Stimulated activated CD4-positive, alpha-beta T cell treated with anti-CD3 and anti-CD28 coated beads, Interleukin-1b, Interleukin-23, amount 100 ng/mL, for 48 hours (primary cell): ENCODE measurements around the gene ENDOG.
"Not testable (repeated sequence)": the region's sequence is repeated elsewhere in the genome, so short reads cannot be mapped to it uniquely, and the experiment has no call there.

Experiments used
- DNase-seq: peaks from one replicate; pipeline ENCODE4 v3.0.0-alpha.2; 2020

The ENDOG gene

GRCh38 chr9:128829477-128830251, 11.4 kb downstream of the ENDOG start, which contains the start of gene SPOUT1:
TSS of gene SPOUT1 (minus strand) at chr9:128829794. CDS start at chr9:128829780, 14 bp downstream.
- DNase-seq, result peak; percentile 93

DNA sequence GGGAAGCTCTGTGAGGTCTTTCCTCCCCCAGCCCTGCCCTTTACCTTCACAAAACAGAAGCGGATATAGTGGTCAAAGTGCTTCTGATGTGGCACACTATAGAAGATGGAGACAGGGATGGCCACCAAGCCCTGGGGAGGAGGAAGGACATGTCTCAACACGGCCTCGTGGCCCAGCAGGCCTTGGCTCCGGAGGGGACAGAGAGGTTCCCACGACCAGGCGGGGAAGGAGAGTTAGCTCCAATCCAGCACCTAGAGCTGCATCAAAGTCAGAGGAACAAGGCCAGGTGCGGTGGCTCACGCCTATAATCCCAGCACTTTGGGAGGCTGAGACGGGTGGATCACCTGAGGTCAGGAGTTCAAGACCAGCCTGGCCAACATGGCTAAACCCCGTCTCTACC, 15.4 kb downstream of the ENDOG start:
- DNase-seq, result no peak

GRCh38 chr9:128835246-128836210, 17.2 kb downstream of the ENDOG start:
- no peak for DNase-seq

GRCh38 chr9:128836509-128837145, 18.3 kb downstream of the ENDOG start:
- no peak for DNase-seq

DNA sequence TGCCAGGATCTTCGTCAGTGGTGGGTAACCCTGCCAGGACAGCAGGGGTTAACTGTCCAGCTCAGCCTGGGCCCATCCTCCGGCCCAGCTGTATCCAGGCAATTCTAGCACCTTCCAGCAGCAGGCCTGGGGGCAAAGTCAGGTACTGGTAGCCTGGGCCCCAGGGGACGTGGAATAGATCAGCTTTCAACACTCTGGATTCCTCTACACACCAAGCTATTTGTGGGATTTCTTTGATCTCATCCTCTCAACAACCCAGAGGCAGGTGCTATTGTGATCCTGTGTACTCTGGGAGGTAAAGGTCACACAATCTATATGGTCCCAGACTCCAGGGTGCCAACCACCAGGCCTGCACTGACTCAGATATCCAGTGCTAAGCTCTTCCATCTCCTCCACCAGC, 20.0 kb downstream of the ENDOG start:
- no peak for DNase-seq

- DNase-seq, result no peak
These were observed 22.2 kb downstream of the ENDOG start for GRCh38 chr9:128840524-128840923.

DNA sequence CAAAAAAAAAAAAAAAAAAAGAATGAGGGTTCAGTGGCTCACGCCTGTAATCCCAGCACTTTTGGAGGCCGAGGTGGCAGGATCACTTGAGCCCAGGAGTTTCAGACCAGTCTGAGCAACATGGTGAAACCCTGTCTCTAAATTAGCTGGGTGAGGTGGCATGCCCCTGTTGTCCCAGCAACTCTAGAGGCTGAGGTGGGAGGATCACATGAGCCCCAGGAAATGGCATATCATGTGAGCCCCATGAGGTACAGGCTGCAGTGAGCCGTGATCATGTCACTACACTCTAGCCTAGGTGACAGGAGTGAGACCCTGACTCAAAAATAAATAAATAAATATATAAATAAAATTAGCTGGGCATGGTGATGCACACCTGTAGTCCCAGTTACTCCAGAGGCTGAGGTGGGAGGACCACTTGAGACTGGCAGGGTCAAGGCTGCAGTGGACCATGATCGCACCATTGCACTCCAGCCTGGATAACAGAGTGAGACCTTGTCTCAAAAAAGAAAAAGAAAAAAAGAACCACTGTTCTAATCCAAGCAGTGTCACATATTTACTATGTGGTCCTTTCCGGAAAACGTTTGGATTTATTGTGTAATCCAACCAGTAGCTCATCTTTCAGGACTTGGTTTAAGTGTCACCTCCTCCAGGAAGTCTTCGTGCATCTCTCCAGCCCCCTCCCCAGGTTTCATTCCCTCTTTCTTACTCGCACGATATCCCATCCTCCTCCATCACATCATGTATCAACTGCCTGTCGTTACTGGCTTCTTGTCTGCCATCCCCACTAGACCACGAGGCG, 23.6 kb downstream of the ENDOG start:
- DNase-seq, result no peak

- DNase-seq, result not testable (repeated sequence)
These were observed 24.9 kb downstream of the ENDOG start for GRCh38 chr9:128843171-128843570.

GRCh38 chr9:128845186-128845931, 27.1 kb downstream of the ENDOG start:
- no peak for DNase-seq

DNA sequence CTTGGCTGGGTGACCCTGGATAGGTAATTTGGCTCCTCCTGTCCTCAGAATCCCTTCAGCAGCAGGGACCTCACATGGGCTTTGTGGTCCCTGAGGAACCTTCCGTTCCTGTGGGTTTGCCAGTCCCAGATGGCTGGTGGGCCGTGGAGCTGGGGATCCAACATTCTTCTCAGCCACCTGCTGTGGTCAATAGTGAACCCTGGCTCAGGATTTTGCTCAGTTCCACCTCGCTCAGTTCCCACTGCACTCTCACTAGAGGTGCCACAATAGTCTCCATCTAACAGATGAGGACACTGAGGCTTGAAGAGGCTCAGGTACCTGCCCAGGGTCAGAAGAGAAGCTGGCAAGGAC, 28.4 kb downstream of the ENDOG start:
- DNase-seq, result no peak

GRCh38 chr9:128847803-128848202, 29.5 kb downstream of the ENDOG start:
- no peak for DNase-seq

GRCh38 chr9:128851024-128851423, 32.7 kb downstream of the ENDOG start:
- DNase-seq, result not testable (repeated sequence)

- not testable (repeated sequence) for DNase-seq
These were observed 33.7 kb downstream of the ENDOG start for GRCh38 chr9:128851779-128852600.

GRCh38 chr9:128852646-128853045, 34.3 kb downstream of the ENDOG start:
- not testable (repeated sequence) for DNase-seq

DNA sequence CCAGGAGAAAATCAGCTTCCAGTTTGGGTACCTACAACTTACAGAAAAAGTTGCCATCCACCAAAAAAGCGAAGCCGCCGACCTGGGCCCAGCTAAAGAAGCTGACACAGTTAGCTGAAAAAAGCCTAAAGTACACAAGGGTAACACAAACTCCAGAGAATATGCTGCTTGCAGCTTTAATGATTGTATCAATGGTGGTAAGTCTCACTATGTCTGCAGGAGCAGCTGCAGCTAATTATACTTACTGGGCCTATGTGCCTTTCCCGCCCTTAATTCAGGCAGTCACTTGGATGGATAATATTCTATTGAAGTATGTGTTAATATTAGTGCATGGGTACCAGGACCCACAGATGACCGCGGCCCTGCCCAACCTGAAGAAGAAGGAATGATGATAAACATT, 36.2 kb downstream of the ENDOG start:
- not testable (repeated sequence) for DNase-seq

DNA sequence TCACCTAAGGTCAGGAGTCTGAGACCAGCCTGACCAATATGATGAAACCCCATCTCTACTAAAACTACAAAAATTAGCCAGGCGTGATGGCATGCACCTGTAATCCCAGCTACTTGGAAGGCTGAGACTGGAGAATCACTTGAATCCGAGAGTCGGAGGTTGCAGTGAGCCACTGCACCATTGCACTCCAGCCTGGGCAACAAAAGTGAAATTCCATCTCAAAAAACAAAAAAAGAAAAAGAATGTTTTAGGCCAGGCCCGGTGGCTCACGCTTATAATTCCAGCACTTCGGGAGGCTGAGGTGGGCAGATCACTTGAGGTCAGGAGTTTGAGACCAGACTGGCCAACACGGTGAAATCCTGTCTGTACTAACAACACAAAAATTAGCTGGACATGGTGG, 40.2 kb downstream of the ENDOG start:
- DNase-seq, result not testable (repeated sequence)

GRCh38 chr9:128860937-128861336, 42.6 kb downstream of the ENDOG start:
- DNase-seq, result no peak

DNA sequence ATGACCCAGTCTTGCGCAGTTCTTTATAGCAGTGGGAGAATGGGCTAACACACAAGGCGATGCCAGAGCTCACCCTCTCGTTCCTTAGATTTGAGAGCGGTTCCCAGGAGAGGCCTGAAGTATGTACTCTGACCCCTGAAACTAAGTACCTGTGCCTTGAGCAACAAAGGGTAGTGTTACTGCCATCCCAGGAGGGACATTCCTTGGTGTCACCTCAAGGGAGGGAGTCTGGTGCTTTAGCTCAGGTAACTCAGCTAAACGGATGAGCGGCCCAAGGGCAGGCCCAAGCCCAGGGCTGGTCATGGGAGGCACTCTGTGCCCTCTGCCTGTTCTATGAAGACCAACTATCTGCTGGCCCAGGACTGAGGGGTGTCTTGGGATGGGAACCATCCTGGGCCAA, 43.2 kb downstream of the ENDOG start:
- DNase-seq, result no peak

DNA sequence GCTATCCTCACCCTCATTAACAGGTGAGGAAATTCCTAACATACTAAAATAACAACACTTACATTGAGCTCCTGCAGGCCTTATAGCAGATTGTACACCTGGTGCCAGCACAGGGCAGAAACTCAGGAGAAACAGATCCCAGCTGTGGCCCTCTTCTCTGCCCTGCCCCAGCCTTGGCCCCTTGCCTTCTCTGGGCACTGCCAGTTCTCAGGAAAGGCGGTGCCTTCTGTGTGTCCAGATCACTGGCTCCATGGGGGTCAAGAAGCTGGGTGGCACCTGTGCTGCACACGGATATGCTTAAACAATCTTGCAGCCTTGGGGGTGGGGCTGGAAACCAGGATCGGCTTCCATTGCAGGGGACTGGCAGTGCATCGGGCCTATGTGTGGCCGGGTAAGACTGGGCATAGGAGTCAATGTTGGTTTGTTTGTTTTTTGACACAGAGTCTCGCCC, 44.1 kb downstream of the ENDOG start:
- DNase-seq, result no peak

- DNase-seq, result peak; percentile 85
These were observed 45.3 kb downstream of the ENDOG start for GRCh38 chr9:128863647-128864046.
